Astrocyte (in vitro differentiated cells and primary cell): ENCODE measurements around the gene CEACAM20.

ENCODE experiments used
- EZH2 ChIP-seq: IDR thresholded peaks from 2 replicates; pipeline ENCODE4 v1.6.1; 2012; ENCODE audit warnings: mild to moderate bottlenecking, low read length, inconsistent platforms; ENCODE audit not compliant: insufficient read depth
- TF ChIP-seq, protein P1 (sequence below): IDR thresholded peaks from 2 replicates; pipeline ENCODE4 v1.5.1; 2011; ENCODE audit warnings: low read depth, mild to moderate bottlenecking, inconsistent platforms, low read length, moderate library complexity; ENCODE audit not compliant: insufficient read depth

DNA sequence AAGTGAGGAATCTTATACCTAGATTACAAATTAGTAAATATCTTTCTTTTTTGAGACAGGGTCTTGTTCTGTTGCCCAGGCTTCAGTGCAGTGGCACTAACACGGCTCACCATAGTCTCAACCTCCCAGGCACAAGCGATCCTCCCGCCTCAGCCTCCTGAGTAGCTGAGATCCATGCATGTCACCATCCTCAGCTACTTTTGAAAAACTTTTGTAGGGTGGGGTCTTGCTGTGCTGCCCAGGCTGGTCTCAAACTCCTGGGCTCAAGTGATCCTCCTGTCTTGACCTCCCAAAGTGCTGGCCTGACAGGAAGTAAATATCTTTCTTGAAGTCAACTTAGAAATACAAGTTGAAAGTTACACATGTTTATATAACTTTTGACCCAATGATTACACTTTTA lies 20.0 kb upstream of the CEACAM20 start:
- TF ChIP-seq, protein P1, sequence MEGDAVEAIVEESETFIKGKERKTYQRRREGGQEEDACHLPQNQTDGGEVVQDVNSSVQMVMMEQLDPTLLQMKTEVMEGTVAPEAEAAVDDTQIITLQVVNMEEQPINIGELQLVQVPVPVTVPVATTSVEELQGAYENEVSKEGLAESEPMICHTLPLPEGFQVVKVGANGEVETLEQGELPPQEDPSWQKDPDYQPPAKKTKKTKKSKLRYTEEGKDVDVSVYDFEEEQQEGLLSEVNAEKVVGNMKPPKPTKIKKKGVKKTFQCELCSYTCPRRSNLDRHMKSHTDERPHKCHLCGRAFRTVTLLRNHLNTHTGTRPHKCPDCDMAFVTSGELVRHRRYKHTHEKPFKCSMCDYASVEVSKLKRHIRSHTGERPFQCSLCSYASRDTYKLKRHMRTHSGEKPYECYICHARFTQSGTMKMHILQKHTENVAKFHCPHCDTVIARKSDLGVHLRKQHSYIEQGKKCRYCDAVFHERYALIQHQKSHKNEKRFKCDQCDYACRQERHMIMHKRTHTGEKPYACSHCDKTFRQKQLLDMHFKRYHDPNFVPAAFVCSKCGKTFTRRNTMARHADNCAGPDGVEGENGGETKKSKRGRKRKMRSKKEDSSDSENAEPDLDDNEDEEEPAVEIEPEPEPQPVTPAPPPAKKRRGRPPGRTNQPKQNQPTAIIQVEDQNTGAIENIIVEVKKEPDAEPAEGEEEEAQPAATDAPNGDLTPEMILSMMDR = no peak
- no peak for TF ChIP-seq EZH2
